ENCODE data around the gene POLR1H.

GRCh38 chr6:30092852-30093543 lies 31.9 kb downstream of the POLR1H start:
- TF ChIP-seq POLR2A (IDR thresholded peaks at IDR 0.05), result no peak
- TF ChIP-seq, protein P1, sequence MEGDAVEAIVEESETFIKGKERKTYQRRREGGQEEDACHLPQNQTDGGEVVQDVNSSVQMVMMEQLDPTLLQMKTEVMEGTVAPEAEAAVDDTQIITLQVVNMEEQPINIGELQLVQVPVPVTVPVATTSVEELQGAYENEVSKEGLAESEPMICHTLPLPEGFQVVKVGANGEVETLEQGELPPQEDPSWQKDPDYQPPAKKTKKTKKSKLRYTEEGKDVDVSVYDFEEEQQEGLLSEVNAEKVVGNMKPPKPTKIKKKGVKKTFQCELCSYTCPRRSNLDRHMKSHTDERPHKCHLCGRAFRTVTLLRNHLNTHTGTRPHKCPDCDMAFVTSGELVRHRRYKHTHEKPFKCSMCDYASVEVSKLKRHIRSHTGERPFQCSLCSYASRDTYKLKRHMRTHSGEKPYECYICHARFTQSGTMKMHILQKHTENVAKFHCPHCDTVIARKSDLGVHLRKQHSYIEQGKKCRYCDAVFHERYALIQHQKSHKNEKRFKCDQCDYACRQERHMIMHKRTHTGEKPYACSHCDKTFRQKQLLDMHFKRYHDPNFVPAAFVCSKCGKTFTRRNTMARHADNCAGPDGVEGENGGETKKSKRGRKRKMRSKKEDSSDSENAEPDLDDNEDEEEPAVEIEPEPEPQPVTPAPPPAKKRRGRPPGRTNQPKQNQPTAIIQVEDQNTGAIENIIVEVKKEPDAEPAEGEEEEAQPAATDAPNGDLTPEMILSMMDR (IDR thresholded peaks at IDR 0.05), result no peak

Measured in vagina (tissue), 2 donors.